Brain microvascular endothelial cell (primary cell): Measurements from ENCODE around the gene MMP25.

Experiments used
- DNase-seq: peaks from one replicate; pipeline ENCODE4 v3.0.0-alpha.2; 2020
- H3K27ac ChIP-seq: fragments of 250-450 bp; sonication (Bioruptor Pico); 2 replicates; pipeline ENCODE4 v1.5.1; 2020; ENCODE audit warnings: mild to moderate bottlenecking, moderate library complexity
- H3K27me3 ChIP-seq: fragments of 250-450 bp; sonication (Bioruptor Pico); replicated peaks from 2 replicates; pipeline ENCODE4 v1.5.1; 2020; ENCODE audit warnings: mild to moderate bottlenecking
- H3K36me3 ChIP-seq: fragments of 250-450 bp; sonication (Bioruptor Pico); replicated peaks from 2 replicates; pipeline ENCODE4 v1.5.1; 2020; ENCODE audit warnings: mild to moderate bottlenecking
- H3K4me3 ChIP-seq: 2 replicates; pipeline ENCODE4 v1.5.1; 2011; ENCODE audit warnings: low read depth, mild to moderate bottlenecking, control low read depth, low read length, moderate library complexity
- CTCF ChIP-seq: IDR thresholded peaks from 2 replicates; pipeline ENCODE4 v1.5.1; 2011; ENCODE audit warnings: low read depth, mild to moderate bottlenecking, moderate library complexity, low read length, control low read depth, inconsistent platforms; ENCODE audit errors: missing control alignments
- in situ Hi-C: cut with HindIII; loops from 2 replicates; pipeline ENCODE4 v1.10.0; 2017; ENCODE audit warnings: low sequenced_read_pairs, low pct_ligation_motif_present

Gene MMP25

GRCh38 chr16:3022684-3023414, 23.5 kb upstream of the MMP25 start:
- TF ChIP-seq CTCF: no peak
- in situ Hi-C loops: no loop called here
- H3K36me3 ChIP-seq: peaks cover 17% of the 10 kb centered on the region
- peak overlapping the region; percentile 97 for H3K27ac ChIP-seq
- H3K4me3 ChIP-seq: peak overlapping the region; percentile 95
- no peaks in the 10 kb centered on the region for H3K27me3 ChIP-seq
- peak; percentile 15 for DNase-seq

GRCh38 chr16:3023415-3023668, 23.0 kb upstream of the MMP25 start:
- Histone ChIP-seq H3K4me3 (peak overlapping the region; percentile 95), H3K36me3 (peaks cover 17% of the 10 kb centered on the region), H3K27me3 (no peaks in the 10 kb centered on the region), H3K27ac (peak overlapping the region; percentile 97)
- in situ Hi-C loops: no loop called here
- peak; percentile 54 for DNase-seq
- TF ChIP-seq CTCF: no peak

GRCh38 chr16:3023669-3024478, 22.5 kb upstream of the MMP25 start, which contains the start of the genes HCFC1R1 and THOC6:
TSS of gene HCFC1R1 (minus strand) at chr16:3023942. CDS start at chr16:3023941, 1 bp downstream.
TSS of gene THOC6 (plus strand) at chr16:3024035. CDS start at chr16:3024327, 292 bp downstream.
- peaks cover 17% of the 10 kb centered on the region for H3K36me3 ChIP-seq
- peak within 1 kb of the TSS; percentile 97 for H3K27ac ChIP-seq
- peak within 1 kb of the TSS; percentile 95 for H3K4me3 ChIP-seq
- peaks cover under 1% of the 10 kb centered on the region for H3K27me3 ChIP-seq
- DNase-seq: peak; percentile 96
- in situ Hi-C loops: no loop called here
- TF ChIP-seq CTCF: no peak

GRCh38 chr16:3025032-3026002, 21.0 kb upstream of the MMP25 start:
- no peak overlapping the region for H3K4me3 ChIP-seq
- DNase-seq: no peak
- in situ Hi-C loops: no loop called here

GRCh38 chr16:3026003-3026378, 20.4 kb upstream of the MMP25 start:
- no peak overlapping the region for H3K4me3 ChIP-seq
- no peak for DNase-seq
- in situ Hi-C loops: no loop called here
- no peak for TF ChIP-seq CTCF
- peaks cover 17% of the 10 kb centered on the region for H3K27me3 ChIP-seq
- no peak overlapping the region for H3K27ac ChIP-seq
- peaks cover 17% of the 10 kb centered on the region for H3K36me3 ChIP-seq

More at GRCh38 chr16:3025032-3026002, 21.0 kb upstream of the MMP25 start:
- no peak for TF ChIP-seq CTCF
- Histone ChIP-seq H3K27me3 (peaks cover 11% of the 10 kb centered on the region), H3K36me3 (peaks cover 17% of the 10 kb centered on the region), H3K27ac (no peak overlapping the region)
